Ascending aorta (tissue), 2 donors: ENCODE data around the gene AGAP1. TPM values are rescaled to one million over a fixed set of nuclear protein-coding genes. Genes with fewer than 3 reads are reported as not detected.

Experiments used
- DNase-seq, 2 donors: peaks; one replicate each; pipeline ENCODE4 v3.0.0-alpha.2; 2019; ENCODE audit warnings: low spot score in 2 of 2
- H3K27ac ChIP-seq, 2 donors: fragments of 200-600 bp; sonication (generic); one replicate each; pipeline ENCODE4 v1.5.1; 2016 to 2017; ENCODE audit warnings: mild to moderate bottlenecking in 1 of 2
- H3K27me3 ChIP-seq: fragments of 200-600 bp; sonication (generic); one replicate; pipeline ENCODE4 v1.5.1; 2017
- H3K36me3 ChIP-seq, 2 donors: fragments of 200-600 bp; sonication (generic); one replicate each; pipeline ENCODE4 v1.5.1; 2016
- H3K4me1 ChIP-seq, 2 donors: fragments of 200-600 bp; sonication (generic); one replicate each; pipeline ENCODE4 v1.5.1; 2016 to 2017; ENCODE audit warnings: mild to moderate bottlenecking in 1 of 2
- H3K4me3 ChIP-seq, 2 donors: fragments of 200-600 bp; sonication (generic); one replicate each; pipeline ENCODE4 v1.5.1; 2016 to 2017; ENCODE audit warnings: mild to moderate bottlenecking in 1 of 2
- H3K9me3 ChIP-seq, 2 donors: fragments of 200-600 bp; sonication (generic); one replicate each; pipeline ENCODE4 v1.5.1; 2016
- intact Hi-C: fragments of 100-400 bp; cut with DNase I; formaldehyde crosslinking; loops from one replicate; pipeline ENCODE4 v1.15.1; 2023
- total RNA-seq: library from RNA; depleted of rRNA; stranded (reverse); fragments of >200 nt; gene quantifications from one replicate; pipeline ENCODE4 v1.1.0, GENCODE V29; 2016
- TF ChIP-seq, protein P1 (sequence below), 3 experiments: fragments of 200-600 bp in 2 of 3; fragments of 450-650 bp in 1 of 3; sonication (generic) in 2 of 3; IDR thresholded peaks; one replicate each; pipeline ENCODE4 v1.5.1; 2016 to 2019; ENCODE audit warnings: antibody characterized with exemption in 3 of 3, mild to moderate bottlenecking in 1 of 3, moderate library complexity in 1 of 3

The AGAP1 gene
- total RNA-seq, 1 donor from 2014 or later: 19.7 TPM

DNA sequence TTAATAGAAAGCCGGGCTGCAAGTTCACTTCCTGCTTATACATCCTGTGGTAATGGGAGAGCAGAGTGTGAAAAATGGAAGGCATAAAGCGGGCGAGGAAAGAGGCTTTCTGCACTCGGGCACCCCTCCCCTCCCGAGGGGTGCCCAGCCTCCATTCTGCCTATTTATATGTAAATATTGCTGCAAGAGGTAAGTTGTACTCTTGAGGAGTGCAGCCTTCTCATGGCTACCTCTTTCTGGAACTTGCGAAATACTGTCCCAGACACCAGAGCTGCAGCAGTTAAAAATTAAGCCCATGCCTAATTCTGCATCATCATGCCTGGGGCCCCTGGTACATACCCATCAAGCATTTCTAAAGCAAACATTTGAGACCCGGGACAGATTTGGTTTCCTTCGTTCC, 518.3 kb downstream of the AGAP1 start:
- no peak overlapping the region for H3K27ac ChIP-seq
- H3K4me1 ChIP-seq: no peaks in the 10 kb centered on the region
- no peaks in the 10 kb centered on the region for H3K9me3 ChIP-seq
- intact Hi-C loops: no loop called here
- peak in 1 of 2 donors; percentile 16 for DNase-seq
- TF ChIP-seq, protein P1, sequence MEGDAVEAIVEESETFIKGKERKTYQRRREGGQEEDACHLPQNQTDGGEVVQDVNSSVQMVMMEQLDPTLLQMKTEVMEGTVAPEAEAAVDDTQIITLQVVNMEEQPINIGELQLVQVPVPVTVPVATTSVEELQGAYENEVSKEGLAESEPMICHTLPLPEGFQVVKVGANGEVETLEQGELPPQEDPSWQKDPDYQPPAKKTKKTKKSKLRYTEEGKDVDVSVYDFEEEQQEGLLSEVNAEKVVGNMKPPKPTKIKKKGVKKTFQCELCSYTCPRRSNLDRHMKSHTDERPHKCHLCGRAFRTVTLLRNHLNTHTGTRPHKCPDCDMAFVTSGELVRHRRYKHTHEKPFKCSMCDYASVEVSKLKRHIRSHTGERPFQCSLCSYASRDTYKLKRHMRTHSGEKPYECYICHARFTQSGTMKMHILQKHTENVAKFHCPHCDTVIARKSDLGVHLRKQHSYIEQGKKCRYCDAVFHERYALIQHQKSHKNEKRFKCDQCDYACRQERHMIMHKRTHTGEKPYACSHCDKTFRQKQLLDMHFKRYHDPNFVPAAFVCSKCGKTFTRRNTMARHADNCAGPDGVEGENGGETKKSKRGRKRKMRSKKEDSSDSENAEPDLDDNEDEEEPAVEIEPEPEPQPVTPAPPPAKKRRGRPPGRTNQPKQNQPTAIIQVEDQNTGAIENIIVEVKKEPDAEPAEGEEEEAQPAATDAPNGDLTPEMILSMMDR (IDR thresholded peaks at IDR 0.05): no peak
- no peaks in the 10 kb centered on the region for H3K36me3 ChIP-seq
- H3K27me3 ChIP-seq: no peaks in the 10 kb centered on the region
- no peak overlapping the region for H3K4me3 ChIP-seq

- TF ChIP-seq, protein P1 (IDR thresholded peaks at IDR 0.05): no peak
- H3K4me1 ChIP-seq: no peaks in the 10 kb centered on the region
- intact Hi-C loops: no loop called here
- DNase-seq: peak in 1 of 2 donors; percentile 13
- no peaks in the 10 kb centered on the region for H3K27me3 ChIP-seq
- H3K9me3 ChIP-seq: no peaks in the 10 kb centered on the region
- no peak overlapping the region for H3K27ac ChIP-seq
- no peaks in the 10 kb centered on the region for H3K36me3 ChIP-seq
- H3K4me3 ChIP-seq: no peak overlapping the region
Observed at GRCh38 chr2:236014408-236015131, 520.7 kb downstream of the AGAP1 start.

GRCh38 chr2:236015171-236015570, 521.3 kb downstream of the AGAP1 start:
- Histone ChIP-seq H3K9me3 (no peaks in the 10 kb centered on the region), H3K4me1 (no peaks in the 10 kb centered on the region)

GRCh38 chr2:236016496-236016895, 522.7 kb downstream of the AGAP1 start:
- intact Hi-C loops: no loop called here
- Histone ChIP-seq H3K27ac (no peak overlapping the region), H3K27me3 (no peaks in the 10 kb centered on the region), H3K36me3 (no peaks in the 10 kb centered on the region), H3K9me3 (no peaks in the 10 kb centered on the region), H3K4me1 (no peaks in the 10 kb centered on the region), H3K4me3 (no peak overlapping the region)
- DNase-seq: no peak
- TF ChIP-seq, protein P1 (IDR thresholded peaks at IDR 0.05): no peak

More at GRCh38 chr2:236015171-236015570, 521.3 kb downstream of the AGAP1 start:
- no peaks in the 10 kb centered on the region for H3K36me3 ChIP-seq
- no peak overlapping the region for H3K27ac ChIP-seq
- TF ChIP-seq, protein P1 (IDR thresholded peaks at IDR 0.05): no peak
- no peak overlapping the region for H3K4me3 ChIP-seq
- intact Hi-C loops: no loop called here
- DNase-seq: no peak
- no peaks in the 10 kb centered on the region for H3K27me3 ChIP-seq

DNA sequence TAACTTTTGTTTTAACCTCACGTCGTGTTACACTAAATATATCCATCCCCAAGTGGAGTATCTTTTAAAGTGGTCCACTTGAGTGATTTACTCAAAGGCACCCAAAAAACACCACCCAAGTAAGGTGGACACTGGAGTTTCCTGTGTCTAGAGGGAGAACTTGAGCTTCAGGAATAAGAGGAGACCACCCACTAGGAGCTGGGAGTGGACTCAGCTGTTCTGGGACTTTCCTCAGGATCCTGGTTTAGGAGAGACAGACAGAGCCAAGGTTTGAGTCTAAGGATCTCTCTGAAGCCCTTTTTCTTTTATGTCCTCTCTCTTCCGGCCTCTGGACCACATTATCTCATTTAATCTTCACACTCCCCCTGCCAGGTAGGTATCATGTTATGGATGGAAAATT, 523.6 kb downstream of the AGAP1 start:
- Histone ChIP-seq H3K9me3 (no peaks in the 10 kb centered on the region), H3K27ac (no peak overlapping the region), H3K27me3 (no peaks in the 10 kb centered on the region), H3K4me3 (no peak overlapping the region), H3K4me1 (no peaks in the 10 kb centered on the region), H3K36me3 (no peaks in the 10 kb centered on the region)
- no peak for DNase-seq
- intact Hi-C loops: no loop called here
- TF ChIP-seq, protein P1 (IDR thresholded peaks at IDR 0.05): no peak
